PFSK-1 (cell line): Measurements from ENCODE around the gene EIF4E1B.

Experiments
- FOXP2 ChIP-seq: optimal IDR thresholded peaks from 2 replicates; pipeline ENCODE3; 2011; ENCODE audit warnings: borderline replicate concordance, control low read depth, inconsistent platforms; ENCODE audit not compliant: insufficient read depth; ENCODE audit errors: extremely low read length, extremely low read depth
- POLR2AphosphoS5 ChIP-seq: IDR thresholded peaks from 2 replicates; pipeline ENCODE4 v1.6.1; 2012; ENCODE audit warnings: low read depth, mild to moderate bottlenecking, control low read depth, low read length, moderate library complexity
- SIN3A ChIP-seq: IDR thresholded peaks from 2 replicates; pipeline ENCODE4 v1.6.1; 2012; ENCODE audit warnings: mild to moderate bottlenecking, low read length, moderate library complexity, borderline replicate concordance; ENCODE audit not compliant: insufficient read depth
- TAF1 ChIP-seq: IDR thresholded peaks from 2 replicates; pipeline ENCODE4 v1.6.1; 2012; ENCODE audit warnings: low read length, control low read depth, borderline replicate concordance; ENCODE audit not compliant: insufficient read depth
- TF ChIP-seq, protein P1 (sequence below), 2 experiments: IDR thresholded peaks; 2 replicates each; pipeline versions ENCODE4 v1.6.1 to v1.8.0; 2011 to 2012; ENCODE audit warnings: low read depth in 2 of 2, low read length in 2 of 2, control low read depth in 1 of 2, inconsistent platforms in 1 of 2, mild to moderate bottlenecking in 1 of 2, moderate library complexity in 1 of 2; ENCODE audit not compliant: insufficient read depth in 1 of 2

The EIF4E1B gene

DNA sequence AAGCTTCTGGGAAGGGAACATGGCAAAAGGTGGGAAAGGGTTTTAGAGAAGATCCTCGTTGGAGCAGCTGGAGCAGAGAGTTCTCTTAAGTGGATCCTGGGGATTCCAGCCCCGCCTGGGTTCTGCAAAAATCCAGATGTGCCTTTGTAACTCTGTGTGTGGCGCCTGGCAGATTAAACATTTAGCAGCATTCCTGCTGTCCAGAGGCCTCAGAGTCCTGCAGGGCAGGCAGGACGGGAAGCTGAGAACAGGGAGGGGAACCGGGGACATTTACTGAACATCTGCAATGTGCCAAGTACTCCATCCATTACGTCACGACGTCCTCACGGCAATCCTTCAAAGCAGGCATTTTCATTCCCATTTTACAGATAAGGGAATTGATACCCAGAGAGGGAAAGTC lies 6.0 kb downstream of the EIF4E1B start:
- no peak for TF ChIP-seq TAF1
- TF ChIP-seq SIN3A, result no peak
- no peak for TF ChIP-seq FOXP2
- TF ChIP-seq, protein P1, sequence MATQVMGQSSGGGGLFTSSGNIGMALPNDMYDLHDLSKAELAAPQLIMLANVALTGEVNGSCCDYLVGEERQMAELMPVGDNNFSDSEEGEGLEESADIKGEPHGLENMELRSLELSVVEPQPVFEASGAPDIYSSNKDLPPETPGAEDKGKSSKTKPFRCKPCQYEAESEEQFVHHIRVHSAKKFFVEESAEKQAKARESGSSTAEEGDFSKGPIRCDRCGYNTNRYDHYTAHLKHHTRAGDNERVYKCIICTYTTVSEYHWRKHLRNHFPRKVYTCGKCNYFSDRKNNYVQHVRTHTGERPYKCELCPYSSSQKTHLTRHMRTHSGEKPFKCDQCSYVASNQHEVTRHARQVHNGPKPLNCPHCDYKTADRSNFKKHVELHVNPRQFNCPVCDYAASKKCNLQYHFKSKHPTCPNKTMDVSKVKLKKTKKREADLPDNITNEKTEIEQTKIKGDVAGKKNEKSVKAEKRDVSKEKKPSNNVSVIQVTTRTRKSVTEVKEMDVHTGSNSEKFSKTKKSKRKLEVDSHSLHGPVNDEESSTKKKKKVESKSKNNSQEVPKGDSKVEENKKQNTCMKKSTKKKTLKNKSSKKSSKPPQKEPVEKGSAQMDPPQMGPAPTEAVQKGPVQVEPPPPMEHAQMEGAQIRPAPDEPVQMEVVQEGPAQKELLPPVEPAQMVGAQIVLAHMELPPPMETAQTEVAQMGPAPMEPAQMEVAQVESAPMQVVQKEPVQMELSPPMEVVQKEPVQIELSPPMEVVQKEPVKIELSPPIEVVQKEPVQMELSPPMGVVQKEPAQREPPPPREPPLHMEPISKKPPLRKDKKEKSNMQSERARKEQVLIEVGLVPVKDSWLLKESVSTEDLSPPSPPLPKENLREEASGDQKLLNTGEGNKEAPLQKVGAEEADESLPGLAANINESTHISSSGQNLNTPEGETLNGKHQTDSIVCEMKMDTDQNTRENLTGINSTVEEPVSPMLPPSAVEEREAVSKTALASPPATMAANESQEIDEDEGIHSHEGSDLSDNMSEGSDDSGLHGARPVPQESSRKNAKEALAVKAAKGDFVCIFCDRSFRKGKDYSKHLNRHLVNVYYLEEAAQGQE (IDR thresholded peaks at IDR 0.05; ENCODE audit: insufficient read depth in 1 of 2, low read depth in 2 of 2, low read length in 2 of 2), result no peak
- TF ChIP-seq POLR2AphosphoS5, result no peak

DNA sequence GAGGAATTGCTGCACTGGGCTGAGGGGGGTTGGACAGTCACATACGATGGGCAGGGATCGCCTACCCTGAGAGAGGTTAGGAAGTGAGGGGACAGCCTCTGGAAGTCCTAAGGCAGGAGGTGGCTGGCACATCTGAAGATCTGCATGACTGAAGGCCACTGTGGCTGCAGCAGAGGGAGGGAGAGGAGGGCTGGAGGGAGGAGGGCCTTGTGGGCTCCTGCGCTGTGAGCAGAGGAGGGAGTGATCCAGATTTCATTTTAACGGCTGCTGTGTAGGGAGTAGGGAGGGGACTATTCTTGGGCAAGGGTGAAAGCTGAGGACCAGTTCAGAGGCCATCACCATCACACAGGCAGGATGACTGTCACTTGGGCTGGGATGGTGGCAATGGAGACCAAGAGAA lies 7.1 kb downstream of the EIF4E1B start:
- TF ChIP-seq FOXP2, result no peak
- TF ChIP-seq SIN3A, result no peak
- TF ChIP-seq, protein P1 (IDR thresholded peaks at IDR 0.05; ENCODE audit: insufficient read depth in 1 of 2, low read depth in 2 of 2, low read length in 2 of 2), result no peak
- TF ChIP-seq TAF1, result no peak
- TF ChIP-seq POLR2AphosphoS5, result no peak

DNA sequence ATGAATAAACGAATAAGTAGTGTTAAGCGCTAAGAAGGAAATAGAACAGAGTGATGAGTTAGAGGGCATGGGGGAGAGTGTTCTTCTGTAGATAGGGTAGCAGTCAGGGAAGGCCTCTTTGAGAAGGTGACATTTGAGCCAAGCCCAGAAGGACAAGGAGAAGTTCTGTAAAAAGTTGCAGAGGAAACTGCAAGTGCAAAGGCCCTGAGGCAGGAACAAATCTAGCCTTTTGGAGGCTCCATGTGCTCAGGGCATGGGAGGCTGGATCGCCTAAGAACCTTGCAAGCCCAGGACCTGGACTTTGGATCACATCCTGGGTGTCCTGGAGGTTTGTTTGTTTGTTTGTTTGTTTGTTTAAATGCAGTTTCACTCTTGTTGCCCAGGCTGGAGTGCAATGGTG lies 8.0 kb downstream of the EIF4E1B start:
- TF ChIP-seq, protein P1 (IDR thresholded peaks at IDR 0.05; ENCODE audit: insufficient read depth in 1 of 2, low read depth in 2 of 2, low read length in 2 of 2), result no peak
- TF ChIP-seq TAF1 (no peak), POLR2AphosphoS5 (no peak), FOXP2 (no peak), SIN3A (no peak)

DNA sequence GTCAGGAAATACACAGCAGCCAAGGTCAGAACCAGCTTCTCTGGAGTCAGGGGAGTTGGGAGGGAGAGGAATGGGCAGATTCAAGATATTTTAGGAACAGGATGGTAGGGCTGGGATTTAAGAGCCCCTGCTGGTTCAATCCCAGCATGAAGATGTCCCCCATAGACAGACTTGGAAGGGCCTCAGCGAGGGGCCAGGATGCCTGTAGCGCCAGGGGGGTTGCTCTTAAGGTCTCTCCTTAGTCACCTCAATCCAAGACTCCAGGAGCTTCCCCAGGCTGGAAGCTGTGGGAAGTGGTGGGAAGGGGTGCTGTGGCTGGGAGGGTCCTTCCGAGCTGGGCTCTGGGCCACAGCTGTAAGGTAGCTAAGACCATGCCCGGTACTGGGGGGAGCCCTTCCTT lies 8.7 kb downstream of the EIF4E1B start:
- TF ChIP-seq FOXP2, result no peak
- no peak for TF ChIP-seq SIN3A
- TF ChIP-seq, protein P1 (IDR thresholded peaks at IDR 0.05; ENCODE audit: insufficient read depth in 1 of 2, low read depth in 2 of 2, low read length in 2 of 2), result no peak
- no peak for TF ChIP-seq TAF1
- TF ChIP-seq POLR2AphosphoS5, result no peak

DNA sequence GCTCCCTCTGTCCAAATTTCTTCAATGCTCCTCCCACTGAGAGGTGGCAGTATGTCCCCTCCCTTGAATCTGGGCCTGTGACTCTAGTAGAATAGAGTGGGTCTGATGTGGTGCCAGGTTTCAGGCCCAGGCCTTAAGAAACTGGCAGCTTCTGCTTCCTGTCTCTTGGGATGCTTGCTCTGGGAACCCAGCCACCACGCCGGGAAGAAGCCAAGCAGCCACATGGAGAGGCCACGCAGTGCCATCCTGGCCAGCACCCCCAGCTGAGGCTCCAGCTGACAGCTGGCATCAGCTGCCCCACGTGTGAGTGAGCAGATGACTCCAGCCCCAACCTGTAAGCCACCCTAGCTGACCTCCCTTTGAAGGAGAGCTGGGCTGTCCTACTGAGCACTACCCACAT lies 9.5 kb downstream of the EIF4E1B start:
- no peak for TF ChIP-seq FOXP2
